Measurements from ENCODE around the gene SHROOM3.

Gene SHROOM3

DNA sequence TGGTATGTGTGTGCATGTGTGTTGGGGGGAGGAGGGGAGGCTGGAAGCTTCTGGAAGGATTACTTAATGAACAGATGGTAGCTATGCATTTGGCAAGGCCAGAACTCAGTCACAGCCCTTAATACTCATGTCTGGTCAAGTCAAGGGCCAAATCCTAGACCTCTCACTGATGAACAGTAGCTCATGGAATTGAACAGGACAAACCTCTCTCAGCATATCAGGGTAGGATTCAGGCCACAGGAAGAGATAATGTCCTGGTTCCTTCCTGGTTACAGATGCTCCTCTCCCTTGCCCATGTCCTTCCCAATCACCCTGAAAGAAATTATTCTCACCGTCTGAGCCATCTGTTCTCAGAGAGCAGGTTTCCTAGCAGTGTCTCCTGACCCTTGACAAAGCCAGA, 297.2 kb downstream of the SHROOM3 start:
- no peak for DNase-seq

DNA sequence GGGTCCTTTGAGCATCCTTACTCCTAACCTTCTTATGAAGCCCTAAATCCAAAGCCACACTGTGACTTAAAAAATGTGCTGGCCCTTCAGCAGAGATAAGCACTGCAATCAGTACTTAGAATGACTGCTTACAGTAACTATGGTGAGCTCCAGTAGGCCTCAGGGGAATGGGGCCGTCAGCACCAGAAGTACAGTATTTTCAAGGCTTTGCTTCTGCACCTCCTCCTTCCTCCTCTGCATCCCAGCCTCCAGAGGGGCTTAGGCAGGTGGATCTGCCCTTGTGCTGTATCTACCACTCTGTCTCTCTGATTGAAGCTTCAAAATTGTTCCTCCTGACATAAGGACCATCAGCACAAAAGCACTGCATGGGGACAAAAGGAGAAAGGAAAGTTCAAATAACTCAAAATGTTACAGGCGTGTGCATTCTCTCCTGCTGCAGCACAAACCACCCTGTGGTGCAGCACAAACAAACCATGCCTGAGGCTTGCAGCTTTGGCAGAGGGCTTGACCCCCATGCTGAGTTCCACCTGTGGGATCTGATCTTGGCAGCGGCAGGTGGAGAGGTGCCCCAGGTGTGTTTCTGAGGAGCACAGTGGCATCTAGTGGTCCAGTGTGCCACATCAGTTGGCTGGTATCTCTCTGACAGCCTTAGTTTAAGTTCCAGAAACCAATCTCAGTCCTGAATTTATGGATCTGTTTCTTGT, 298.2 kb downstream of the SHROOM3 start:
- DNase-seq, result no peak

DNA sequence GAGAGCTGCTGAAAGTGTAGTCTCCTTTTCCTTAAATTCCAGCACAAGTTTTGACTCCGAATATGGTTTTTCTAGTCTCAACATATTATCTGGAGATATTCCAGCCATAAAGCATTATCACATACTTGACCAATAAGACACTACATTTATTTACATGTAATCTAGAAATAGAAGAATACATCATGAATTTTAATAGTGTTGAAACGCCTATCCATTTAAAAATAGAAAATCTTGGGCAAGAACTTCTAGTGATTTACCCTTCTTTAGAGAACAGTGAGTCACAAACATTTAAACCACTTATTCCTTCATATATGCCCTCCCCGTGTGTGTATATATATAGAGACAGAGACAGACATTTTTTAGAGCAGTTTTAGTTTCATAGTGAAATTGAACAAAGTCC, 301.4 kb downstream of the SHROOM3 start:
- DNase-seq, result no peak

DNA sequence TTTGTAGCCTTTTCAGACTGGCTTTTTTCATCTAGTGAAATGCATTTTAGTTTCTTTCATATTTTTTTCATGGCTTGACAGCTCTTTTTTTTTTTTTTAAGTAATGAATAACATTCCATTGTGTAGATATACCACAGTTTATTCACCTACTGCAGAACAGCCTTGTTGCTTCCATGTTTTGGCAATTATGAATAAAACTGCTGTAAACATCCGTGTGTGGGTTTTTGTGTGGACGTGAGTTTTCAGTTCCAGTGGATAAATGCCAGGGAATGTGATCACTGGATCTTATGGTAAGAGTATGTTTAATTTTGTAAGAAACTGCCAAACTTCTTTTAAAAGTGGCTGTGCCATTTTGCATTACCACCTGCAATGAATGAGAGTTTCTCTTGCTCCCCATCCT, 302.2 kb downstream of the SHROOM3 start:
- no peak for DNase-seq

- no peak for DNase-seq
Measured at GRCh38 chr4:76737771-76738085, 302.7 kb downstream of the SHROOM3 start.

DNA sequence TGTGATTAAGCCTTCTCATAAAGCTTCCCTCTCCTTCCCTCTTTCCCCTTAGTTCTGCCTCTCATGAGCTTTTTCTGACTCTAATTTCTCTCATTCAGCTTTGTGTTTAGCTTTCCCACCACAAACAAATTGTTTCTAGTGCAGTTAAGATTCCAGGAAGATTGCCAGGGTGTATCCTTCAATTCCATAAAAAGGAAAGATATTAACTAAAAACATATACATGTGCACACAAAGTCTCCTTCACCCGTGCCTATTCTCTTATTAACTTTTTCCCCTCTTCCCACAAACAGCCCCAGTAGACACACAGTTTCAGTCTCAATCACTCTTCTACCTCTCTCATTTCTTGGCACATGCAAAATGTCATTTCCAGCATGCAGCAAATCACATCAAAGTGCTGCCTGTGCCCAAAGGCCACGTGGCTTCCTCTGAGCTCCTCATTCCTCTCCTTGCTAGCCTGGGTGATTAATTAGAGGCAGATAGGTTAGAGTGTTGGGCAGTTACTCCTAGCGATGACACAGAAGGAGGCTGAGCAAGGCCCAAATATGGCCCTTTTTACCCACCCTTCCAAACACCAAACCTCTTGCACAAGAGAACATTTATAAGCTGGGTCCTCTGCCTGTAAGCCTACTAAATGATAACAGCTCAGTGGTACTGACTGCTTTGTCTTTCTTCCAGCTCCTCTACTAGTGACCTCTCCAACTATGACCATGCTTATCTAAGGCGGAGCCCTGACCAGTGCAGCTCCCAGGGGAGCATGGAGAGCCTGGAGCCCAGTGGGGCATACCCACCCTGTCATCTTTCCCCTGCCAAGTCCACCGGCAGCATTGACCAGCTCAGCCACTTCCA, 303.3 kb downstream of the SHROOM3 start:
- no peak for DNase-seq

DNA sequence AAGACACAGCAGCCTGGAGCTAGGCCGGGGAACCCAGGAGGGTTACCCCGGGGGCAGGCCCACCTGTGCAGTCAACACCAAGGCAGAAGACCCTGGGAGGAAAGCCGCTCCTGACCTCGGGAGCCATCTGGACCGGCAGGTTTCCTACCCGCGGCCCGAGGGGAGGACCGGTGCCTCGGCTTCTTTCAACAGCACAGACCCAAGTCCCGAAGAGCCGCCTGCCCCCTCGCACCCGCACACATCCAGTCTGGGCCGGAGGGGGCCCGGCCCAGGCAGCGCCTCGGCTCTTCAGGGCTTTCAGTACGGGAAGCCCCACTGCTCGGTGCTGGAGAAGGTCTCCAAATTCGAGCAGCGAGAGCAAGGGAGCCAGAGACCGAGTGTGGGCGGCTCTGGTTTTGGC, 305.2 kb downstream of the SHROOM3 start:
- no peak for DNase-seq

DNA sequence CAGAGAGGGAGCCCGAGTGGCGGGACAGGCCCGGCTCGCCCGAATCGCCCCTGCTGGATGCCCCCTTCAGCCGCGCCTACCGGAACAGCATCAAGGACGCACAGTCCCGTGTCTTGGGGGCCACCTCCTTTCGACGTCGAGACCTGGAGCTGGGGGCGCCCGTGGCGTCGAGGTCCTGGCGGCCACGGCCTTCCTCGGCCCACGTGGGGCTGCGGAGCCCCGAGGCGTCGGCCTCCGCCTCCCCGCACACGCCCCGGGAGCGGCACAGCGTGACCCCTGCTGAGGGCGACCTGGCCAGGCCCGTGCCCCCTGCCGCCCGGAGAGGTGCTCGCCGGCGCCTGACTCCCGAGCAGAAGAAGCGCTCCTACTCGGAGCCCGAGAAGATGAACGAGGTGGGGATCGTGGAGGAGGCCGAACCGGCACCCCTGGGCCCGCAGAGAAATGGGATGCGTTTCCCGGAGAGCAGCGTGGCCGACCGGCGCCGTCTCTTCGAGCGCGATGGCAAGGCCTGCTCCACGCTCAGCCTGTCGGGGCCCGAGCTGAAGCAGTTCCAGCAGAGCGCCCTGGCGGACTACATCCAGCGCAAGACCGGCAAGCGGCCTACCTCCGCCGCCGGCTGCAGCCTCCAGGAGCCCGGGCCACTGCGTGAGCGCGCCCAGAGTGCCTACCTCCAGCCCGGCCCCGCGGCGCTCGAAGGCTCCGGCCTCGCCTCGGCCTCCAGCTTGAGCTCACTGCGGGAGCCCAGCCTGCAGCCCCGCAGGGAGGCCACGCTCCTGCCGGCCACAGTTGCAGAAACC, 306.0 kb downstream of the SHROOM3 start:
- no peak for DNase-seq

- DNase-seq, result no peak
Measured at GRCh38 chr4:76741663-76742020, 306.6 kb downstream of the SHROOM3 start.

DNA sequence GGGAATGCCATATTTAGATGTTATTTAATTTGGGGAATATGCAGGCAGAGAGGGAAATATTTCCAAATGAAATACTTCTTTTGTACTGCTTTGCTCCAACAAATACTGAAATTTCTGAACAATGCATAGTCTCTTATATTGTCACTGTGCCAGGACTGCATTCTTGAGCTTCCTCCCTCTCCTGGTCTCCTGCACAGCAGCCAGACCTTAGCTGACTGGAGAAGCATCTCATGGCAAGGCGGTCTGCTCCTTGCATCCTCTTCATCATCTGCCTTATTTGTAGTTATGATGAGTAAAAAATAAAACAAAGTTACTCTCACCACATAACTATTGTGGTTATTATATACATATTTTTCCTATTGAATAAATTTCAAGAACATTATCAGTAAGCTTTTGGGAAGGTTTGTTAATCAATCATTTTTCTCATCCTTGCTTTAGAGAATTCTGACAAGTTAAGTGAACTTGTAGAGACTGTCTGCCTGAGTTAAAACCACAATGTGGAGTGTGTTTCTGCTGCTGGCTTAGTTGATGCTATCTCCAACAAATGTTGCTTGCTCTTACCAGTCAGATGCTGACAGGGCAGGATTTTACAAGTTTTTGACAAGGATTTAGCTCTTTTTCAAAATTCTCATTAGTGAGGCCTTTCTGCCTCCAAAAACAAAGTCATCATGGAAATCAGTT, 309.4 kb downstream of the SHROOM3 start:
- DNase-seq, result no peak

GRCh38 chr4:76745240-76745639, 310.2 kb downstream of the SHROOM3 start:
- no peak for DNase-seq

GRCh38 chr4:76747563-76747962, 312.5 kb downstream of the SHROOM3 start:
- DNase-seq, result no peak

DNA sequence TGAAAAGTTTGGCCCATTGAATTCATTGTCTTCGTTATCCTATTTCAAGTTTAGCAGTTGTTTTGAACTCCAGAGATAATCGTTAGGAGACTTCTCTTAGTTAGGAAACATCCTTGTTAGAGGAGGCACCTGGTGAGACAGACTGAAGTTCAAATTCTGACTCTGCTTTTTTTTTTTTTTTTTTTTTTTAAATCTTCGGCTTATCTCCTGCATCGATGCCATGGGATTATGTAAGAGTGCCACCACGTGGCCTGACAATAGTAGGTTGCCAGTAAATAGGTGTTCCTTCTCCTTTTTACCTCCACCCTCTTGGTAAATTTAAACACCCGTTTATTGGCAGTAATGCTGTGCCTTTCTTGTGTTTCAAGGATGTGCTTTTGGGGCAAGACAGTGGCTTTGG, 313.6 kb downstream of the SHROOM3 start:
- no peak for DNase-seq

- DNase-seq, result no peak
Measured at GRCh38 chr4:76749355-76749754, 314.3 kb downstream of the SHROOM3 start.

DNA sequence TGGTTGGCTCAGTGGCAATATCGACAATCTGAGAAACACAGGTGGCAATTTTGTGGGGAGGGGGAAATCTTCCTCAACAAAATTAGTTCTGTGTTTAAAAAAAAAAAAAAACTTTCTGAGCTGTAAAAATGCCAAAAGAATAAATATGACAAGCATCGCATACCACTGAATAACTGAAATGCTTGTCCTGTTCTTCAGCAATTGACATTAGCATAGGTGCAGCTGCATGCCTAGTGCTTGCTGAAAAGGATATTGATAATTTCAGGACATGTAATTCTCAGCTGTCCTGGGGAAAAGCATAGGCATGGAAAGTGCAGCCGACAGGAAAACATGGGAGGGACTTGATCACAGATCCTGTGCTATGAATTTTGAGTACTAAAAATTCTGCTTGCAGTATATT, 315.7 kb downstream of the SHROOM3 start:
- DNase-seq, result no peak

- no peak for DNase-seq
Measured at GRCh38 chr4:76751612-76752343, 316.7 kb downstream of the SHROOM3 start.

- no peak for DNase-seq
Measured at GRCh38 chr4:76752861-76753501, 318.0 kb downstream of the SHROOM3 start.

GRCh38 chr4:76753814-76754213, 318.8 kb downstream of the SHROOM3 start:
- DNase-seq, result no peak

GRCh38 chr4:76754439-76754838, 319.4 kb downstream of the SHROOM3 start:
- no peak for DNase-seq

GRCh38 chr4:76755756-76756155, 320.7 kb downstream of the SHROOM3 start:
- no peak for DNase-seq

- DNase-seq, result no peak
Measured at GRCh38 chr4:76756416-76756815, 321.4 kb downstream of the SHROOM3 start.

DNA sequence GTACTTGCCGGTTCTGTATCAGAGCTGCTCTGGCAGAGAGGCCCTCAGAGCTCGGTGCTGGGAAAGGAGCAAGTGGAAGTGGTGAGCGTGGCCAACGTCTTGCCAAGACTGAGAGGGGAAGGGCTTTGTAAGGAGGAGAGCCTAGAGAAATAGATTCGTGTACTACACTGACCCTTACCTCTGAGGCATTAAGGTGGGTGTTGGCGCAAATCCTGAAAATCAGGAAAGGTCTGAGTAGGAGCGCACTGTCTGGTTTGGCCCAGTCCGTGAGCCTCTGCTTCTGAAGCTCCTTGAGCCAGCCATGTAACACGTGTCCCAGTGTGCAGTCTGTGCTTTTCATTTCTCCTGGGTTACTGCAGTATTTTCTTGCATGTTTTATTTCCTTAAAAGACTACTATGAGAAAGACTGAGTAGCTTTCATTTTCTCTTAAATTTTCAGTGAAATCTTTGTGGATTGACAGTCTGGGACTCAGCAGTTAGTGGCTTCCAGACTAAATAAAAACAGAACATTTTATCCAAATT, 322.4 kb downstream of the SHROOM3 start:
- DNase-seq, result no peak
